ENCODE measurements around the gene IGF2BP2. TPM values are rescaled to one million over a fixed set of nuclear protein-coding genes. Genes with fewer than 3 reads are reported as not detected.

IGF2BP2 gene
- polyA plus RNA-seq, 2 of the 4 experiments (the other 2 are of a cell fraction): 2.2 to 6.1 TPM

DNA sequence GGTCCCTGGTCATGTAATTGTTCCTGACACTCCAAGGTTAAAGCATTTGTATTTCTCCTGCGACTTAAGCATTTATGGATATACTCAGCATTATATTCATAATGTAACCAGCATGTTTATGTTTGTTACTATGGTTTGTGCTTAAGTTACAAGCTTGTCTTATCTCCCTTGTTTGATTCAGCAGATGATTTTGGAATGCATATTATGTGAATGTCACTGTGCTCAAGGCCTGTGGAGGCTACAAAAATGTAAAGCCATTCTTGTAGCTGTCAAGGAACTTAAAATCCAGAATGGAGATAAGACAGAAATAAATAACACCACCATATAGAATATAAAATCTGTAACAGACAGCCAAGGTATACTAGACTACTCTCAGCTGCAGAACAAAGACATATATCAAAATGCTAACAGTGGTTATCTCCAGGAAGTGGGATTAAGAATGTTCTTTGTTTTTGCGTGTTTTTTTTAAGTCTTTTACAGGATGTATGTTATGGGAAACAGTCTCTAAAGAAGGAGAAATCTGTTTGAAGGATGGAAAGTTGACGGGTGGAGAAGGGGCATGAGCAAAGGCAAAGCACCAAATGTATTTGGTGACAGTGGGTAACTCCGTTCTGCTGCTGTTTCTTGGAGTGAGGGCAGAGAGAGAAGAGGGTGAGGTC is 61.4 kb downstream of the IGF2BP2 start:
- H3K27ac ChIP-seq: no peak overlapping the region
- TF ChIP-seq CBX8 (IDR thresholded peaks at IDR 0.05) (no peak), CHD2 (IDR thresholded peaks at IDR 0.05; ENCODE audit: low read length, partially characterized antibody) (no peak), ATOH8 (CRISPR knock-in tag; IDR thresholded peaks at IDR 0.05; ENCODE audit: low read depth) (no peak), RNF2 (IDR thresholded peaks at IDR 0.05; ENCODE audit: borderline replicate concordance, low read depth) (no peak), EHMT2 (IDR thresholded peaks at IDR 0.05; ENCODE audit: low read depth) (no peak), HES2 (IDR thresholded peaks at IDR 0.05) (no peak), FOXS1 (CRISPR knock-in tag; IDR thresholded peaks at IDR 0.05) (no peak), RCOR1 (IDR thresholded peaks at IDR 0.05; ENCODE audit: low read depth, low read length) (no peak), NFE2L2 (conservative IDR thresholded peaks at IDR 0.05; ENCODE audit: low read length) (no peak), RAD21 (conservative IDR thresholded peaks at IDR 0.05 in 1 of 2, IDR thresholded peaks at IDR 0.05 in 1 of 2) (no peak), RARB (CRISPR knock-in tag; IDR thresholded peaks at IDR 0.05) (no peak), CTCF (IDR thresholded peaks at IDR 0.05) (no peak), CBX2 (IDR thresholded peaks at IDR 0.05; ENCODE audit: borderline replicate concordance, low read depth) (no peak), POLR2AphosphoS2 (conservative IDR thresholded peaks at IDR 0.05; ENCODE audit: low read length) (no peak), NPAS2 (CRISPR knock-in tag; IDR thresholded peaks at IDR 0.05; ENCODE audit: borderline replicate concordance) (no peak), ZNF302 (CRISPR knock-in tag; IDR thresholded peaks at IDR 0.05) (no peak), NR3C1 (IDR thresholded peaks at IDR 0.05) (no peak)
- TF ChIP-seq, protein P1, sequence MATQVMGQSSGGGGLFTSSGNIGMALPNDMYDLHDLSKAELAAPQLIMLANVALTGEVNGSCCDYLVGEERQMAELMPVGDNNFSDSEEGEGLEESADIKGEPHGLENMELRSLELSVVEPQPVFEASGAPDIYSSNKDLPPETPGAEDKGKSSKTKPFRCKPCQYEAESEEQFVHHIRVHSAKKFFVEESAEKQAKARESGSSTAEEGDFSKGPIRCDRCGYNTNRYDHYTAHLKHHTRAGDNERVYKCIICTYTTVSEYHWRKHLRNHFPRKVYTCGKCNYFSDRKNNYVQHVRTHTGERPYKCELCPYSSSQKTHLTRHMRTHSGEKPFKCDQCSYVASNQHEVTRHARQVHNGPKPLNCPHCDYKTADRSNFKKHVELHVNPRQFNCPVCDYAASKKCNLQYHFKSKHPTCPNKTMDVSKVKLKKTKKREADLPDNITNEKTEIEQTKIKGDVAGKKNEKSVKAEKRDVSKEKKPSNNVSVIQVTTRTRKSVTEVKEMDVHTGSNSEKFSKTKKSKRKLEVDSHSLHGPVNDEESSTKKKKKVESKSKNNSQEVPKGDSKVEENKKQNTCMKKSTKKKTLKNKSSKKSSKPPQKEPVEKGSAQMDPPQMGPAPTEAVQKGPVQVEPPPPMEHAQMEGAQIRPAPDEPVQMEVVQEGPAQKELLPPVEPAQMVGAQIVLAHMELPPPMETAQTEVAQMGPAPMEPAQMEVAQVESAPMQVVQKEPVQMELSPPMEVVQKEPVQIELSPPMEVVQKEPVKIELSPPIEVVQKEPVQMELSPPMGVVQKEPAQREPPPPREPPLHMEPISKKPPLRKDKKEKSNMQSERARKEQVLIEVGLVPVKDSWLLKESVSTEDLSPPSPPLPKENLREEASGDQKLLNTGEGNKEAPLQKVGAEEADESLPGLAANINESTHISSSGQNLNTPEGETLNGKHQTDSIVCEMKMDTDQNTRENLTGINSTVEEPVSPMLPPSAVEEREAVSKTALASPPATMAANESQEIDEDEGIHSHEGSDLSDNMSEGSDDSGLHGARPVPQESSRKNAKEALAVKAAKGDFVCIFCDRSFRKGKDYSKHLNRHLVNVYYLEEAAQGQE (IDR thresholded peaks at IDR 0.05): no peak
- ATAC-seq (no peak), FAIRE-seq (no peak), DNase-seq (ENCODE audit: low read depth in 1 of 2, low spot score in 1 of 2) (no peak)
- 87% methylated on average over 4 of the region's 4 CpGs for WGBS (ENCODE audit: missing lambda C conversion rate)
- no peak overlapping the region for H3K4me3 ChIP-seq
- ChIA-PET CTCF (interaction anchor here (0.8 to 4.4 kb wide), 4 partner anchors 16 to 102 kb away, joined by 3 to 22 read pairs (median 3); no protein-coding TSS in a partner anchor), POLR2A (no interaction called here)
- H3K4me1 ChIP-seq: no peaks in the 10 kb centered on the region
- no peak overlapping the region for H3K4me2 ChIP-seq
- H3K9me3 ChIP-seq: no peaks in the 10 kb centered on the region

DNA sequence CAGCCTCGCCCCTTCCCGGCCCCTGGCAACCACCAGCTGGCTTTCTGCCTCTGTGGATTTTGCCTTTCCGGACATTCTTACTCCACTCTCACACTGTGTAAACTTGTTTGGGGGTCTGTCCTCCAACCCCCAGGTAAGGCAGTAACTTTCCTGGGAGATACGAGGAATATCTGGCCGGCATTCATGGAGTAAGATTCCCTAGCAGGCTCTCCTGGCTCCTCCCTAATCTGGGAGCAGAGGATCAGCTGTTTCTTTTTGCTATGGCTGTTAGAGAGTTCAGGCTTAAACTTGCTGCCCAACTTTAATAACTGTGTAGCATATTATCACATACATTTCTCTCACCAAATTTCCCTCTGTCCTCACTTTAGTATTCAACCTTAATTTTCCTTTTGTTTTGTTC is 64.3 kb downstream of the IGF2BP2 start:
- Histone ChIP-seq H3K9me3 (no peaks in the 10 kb centered on the region), H3K4me2 (no peak overlapping the region), H3K4me1 (no peaks in the 10 kb centered on the region), H3K27ac (no peak overlapping the region), H3K4me3 (no peak overlapping the region)
- DNase-seq (ENCODE audit: low read depth in 1 of 2, low spot score in 1 of 2) (no peak), FAIRE-seq (no peak), ATAC-seq (no peak)
- ChIA-PET POLR2A (no interaction called here), CTCF (interaction anchor here (0.7 to 1.5 kb wide), 4 partner anchors 8 to 100 kb away, joined by 3 to 5 read pairs (median 3); no protein-coding TSS in a partner anchor)
- WGBS (ENCODE audit: missing lambda C conversion rate): 77% methylated on average over 4 of the region's 5 CpGs
- TF ChIP-seq JUNB (IDR thresholded peaks at IDR 0.05) (no peak), E2F6 (IDR thresholded peaks at IDR 0.05; ENCODE audit: borderline replicate concordance, low read depth) (no peak), ZSCAN20 (CRISPR knock-in tag; IDR thresholded peaks at IDR 0.05) (no peak), FOXS1 (CRISPR knock-in tag; IDR thresholded peaks at IDR 0.05) (no peak), SREBF2 (IDR thresholded peaks at IDR 0.05) (no peak), ZFP36 (IDR thresholded peaks at IDR 0.05; ENCODE audit: borderline replicate concordance, partially characterized antibody) (no peak), ZC3H11A (IDR thresholded peaks at IDR 0.05) (no peak), RFX5 (IDR thresholded peaks at IDR 0.05) (no peak), RNF2 (IDR thresholded peaks at IDR 0.05; ENCODE audit: borderline replicate concordance, low read depth) (no peak), CBX8 (IDR thresholded peaks at IDR 0.05) (no peak)
- TF ChIP-seq, protein P1 (IDR thresholded peaks at IDR 0.05): no peak

Data from A549 (cell line).